Neural crest cell (in vitro differentiated cells): ENCODE results near the gene HOXA3. TPM values are rescaled to one million over a fixed set of nuclear protein-coding genes. Genes with fewer than 3 reads are reported as not detected.

ENCODE experiments used
- DNase-seq: peaks from one replicate; pipeline ENCODE4 v3.0.0; 2021; ENCODE audit warnings: low read depth, mixed read lengths, low spot score
- H3K27ac Mint-ChIP-seq: one replicate; pipeline ENCODE4 v1.8.0; 2021; ENCODE audit warnings: mild to moderate bottlenecking, mixed read lengths; ENCODE audit not compliant: unreplicated experiment
- H3K27me3 Mint-ChIP-seq: 2 replicates; pipeline ENCODE4 v1.8.0; 2021; ENCODE audit warnings: low read depth, mild to moderate bottlenecking, mixed read lengths
- H3K36me3 Mint-ChIP-seq: 2 replicates; pipeline ENCODE4 v1.8.0; 2021; ENCODE audit warnings: low read depth, mild to moderate bottlenecking, mixed read lengths
- H3K4me1 Mint-ChIP-seq: 2 replicates; pipeline ENCODE4 v1.8.0; 2021; ENCODE audit warnings: mixed read lengths
- H3K4me3 Mint-ChIP-seq: one replicate; pipeline ENCODE4 v1.8.0; 2021; ENCODE audit warnings: mild to moderate bottlenecking, mixed read lengths
- H3K9me3 Mint-ChIP-seq: 2 replicates; pipeline ENCODE4 v1.8.0; 2021; ENCODE audit warnings: mixed read lengths
- total RNA-seq: library from RNA; stranded (reverse); gene quantifications from 2 replicates; pipeline ENCODE4 v1.2.1, GENCODE V29; 2021
- TF ChIP-seq, protein P1 (sequence below): fragments of 200-600 bp; sonication (generic); conservative IDR thresholded peaks from 2 replicates; pipeline ENCODE4 v1.5.0; 2021; ENCODE audit warnings: antibody characterized with exemption, mild to moderate bottlenecking

HOXA3 gene
- total RNA-seq, 1 donor from 2014 or later, result 10.6 TPM

DNA sequence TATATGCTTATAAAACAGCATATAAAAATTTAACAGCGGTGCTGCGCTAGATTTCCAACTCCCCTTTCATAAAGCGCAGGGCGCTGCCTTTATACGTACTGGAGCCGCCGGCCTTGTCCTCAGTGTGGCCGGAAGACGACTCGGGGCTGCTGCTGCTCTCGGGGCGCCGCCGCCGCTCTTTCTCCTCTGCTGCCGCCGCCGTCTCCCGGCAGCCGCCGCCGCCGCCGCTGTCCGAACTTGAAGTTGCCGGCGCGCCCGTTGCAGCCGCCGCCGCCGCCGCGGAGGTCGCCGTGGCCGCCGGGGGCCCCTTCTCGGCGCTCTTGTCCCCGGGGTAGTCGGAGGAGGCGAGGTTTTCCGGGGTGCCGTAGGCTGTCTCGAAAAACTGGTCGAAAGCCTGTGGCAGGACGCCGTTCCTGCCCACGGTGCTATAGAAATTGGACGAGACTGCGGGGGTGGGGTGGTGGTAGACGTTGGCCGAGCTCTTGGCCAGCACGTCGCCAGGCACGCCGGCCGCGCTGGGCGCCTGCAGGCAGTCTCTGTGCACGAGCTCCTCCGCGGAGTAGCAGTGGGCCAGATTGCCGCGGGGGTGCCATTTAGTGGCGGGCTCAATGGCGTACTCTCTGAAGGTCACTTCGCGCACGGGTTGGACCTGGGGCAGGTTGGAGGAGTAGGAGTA, 32.1 kb upstream of the HOXA3 start:
- H3K9me3 Mint-ChIP-seq, result no peaks in the 10 kb centered on the region
- TF ChIP-seq, protein P1, sequence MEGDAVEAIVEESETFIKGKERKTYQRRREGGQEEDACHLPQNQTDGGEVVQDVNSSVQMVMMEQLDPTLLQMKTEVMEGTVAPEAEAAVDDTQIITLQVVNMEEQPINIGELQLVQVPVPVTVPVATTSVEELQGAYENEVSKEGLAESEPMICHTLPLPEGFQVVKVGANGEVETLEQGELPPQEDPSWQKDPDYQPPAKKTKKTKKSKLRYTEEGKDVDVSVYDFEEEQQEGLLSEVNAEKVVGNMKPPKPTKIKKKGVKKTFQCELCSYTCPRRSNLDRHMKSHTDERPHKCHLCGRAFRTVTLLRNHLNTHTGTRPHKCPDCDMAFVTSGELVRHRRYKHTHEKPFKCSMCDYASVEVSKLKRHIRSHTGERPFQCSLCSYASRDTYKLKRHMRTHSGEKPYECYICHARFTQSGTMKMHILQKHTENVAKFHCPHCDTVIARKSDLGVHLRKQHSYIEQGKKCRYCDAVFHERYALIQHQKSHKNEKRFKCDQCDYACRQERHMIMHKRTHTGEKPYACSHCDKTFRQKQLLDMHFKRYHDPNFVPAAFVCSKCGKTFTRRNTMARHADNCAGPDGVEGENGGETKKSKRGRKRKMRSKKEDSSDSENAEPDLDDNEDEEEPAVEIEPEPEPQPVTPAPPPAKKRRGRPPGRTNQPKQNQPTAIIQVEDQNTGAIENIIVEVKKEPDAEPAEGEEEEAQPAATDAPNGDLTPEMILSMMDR, result no peak
- H3K27me3 Mint-ChIP-seq, result peaks cover 100% of the 10 kb centered on the region
- no peak for DNase-seq
- H3K4me1 Mint-ChIP-seq, result peaks cover 10% of the 10 kb centered on the region
- H3K4me3 Mint-ChIP-seq, result peak overlapping the region; percentile 67
- H3K36me3 Mint-ChIP-seq, result peaks cover 5% of the 10 kb centered on the region
- H3K27ac Mint-ChIP-seq, result no peak overlapping the region

- H3K27me3 Mint-ChIP-seq, result peaks cover 100% of the 10 kb centered on the region
- H3K36me3 Mint-ChIP-seq, result peaks cover 5% of the 10 kb centered on the region
- TF ChIP-seq, protein P1, result no peak
- H3K9me3 Mint-ChIP-seq, result no peaks in the 10 kb centered on the region
- peaks cover 10% of the 10 kb centered on the region for H3K4me1 Mint-ChIP-seq
- peak overlapping the region; percentile 67 for H3K4me3 Mint-ChIP-seq
- H3K27ac Mint-ChIP-seq, result no peak overlapping the region
- no peak for DNase-seq
Measured at GRCh38 chr7:27183682-27184336, 31.4 kb upstream of the HOXA3 start.

GRCh38 chr7:27182861-27183681, 30.7 kb upstream of the HOXA3 start:
- Mint-ChIP-seq H3K36me3 (peaks cover 5% of the 10 kb centered on the region), H3K4me3 (peak overlapping the region; percentile 0), H3K4me1 (peaks cover 5% of the 10 kb centered on the region), H3K27ac (no peak overlapping the region), H3K27me3 (peaks cover 100% of the 10 kb centered on the region), H3K9me3 (no peaks in the 10 kb centered on the region)
- TF ChIP-seq, protein P1, result no peak
- no peak for DNase-seq

DNA sequence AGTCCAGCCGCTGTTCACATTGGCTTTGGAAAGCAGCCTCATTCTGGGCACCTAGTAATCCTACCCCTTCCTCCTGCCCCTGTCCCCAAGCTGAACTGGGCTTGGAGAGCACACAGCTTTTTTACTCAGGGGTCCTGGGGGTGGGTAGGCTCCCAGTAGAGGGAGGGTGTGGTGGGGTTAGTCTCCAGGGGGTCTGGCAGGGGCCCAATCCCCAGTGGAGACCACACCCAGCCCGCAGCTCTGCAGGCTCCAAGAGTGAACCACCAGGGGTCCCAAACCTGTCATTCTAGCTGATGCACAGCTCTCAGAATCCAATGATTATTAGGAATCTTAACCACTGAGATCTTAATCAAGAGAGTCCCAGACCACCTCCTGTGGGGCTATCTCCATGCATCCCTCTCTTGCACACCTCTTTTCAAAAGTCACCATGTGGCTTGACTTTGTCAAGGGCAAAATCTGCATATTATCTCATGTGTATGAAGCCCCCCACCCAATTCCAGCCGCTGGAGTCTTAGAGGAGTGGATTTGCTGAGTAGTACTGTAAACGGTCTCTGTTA, 30.0 kb upstream of the HOXA3 start:
- H3K4me3 Mint-ChIP-seq, result peak overlapping the region; percentile 0
- peaks cover 8% of the 10 kb centered on the region for H3K36me3 Mint-ChIP-seq
- H3K27ac Mint-ChIP-seq, result no peak overlapping the region

GRCh38 chr7:27181795-27182275, 29.5 kb upstream of the HOXA3 start:
- no peaks in the 10 kb centered on the region for H3K9me3 Mint-ChIP-seq
- no peak for DNase-seq
- TF ChIP-seq, protein P1, result no peak
- peaks cover 8% of the 10 kb centered on the region for H3K36me3 Mint-ChIP-seq
- no peak overlapping the region for H3K4me3 Mint-ChIP-seq
- H3K27me3 Mint-ChIP-seq, result peaks cover 100% of the 10 kb centered on the region
- peaks cover 5% of the 10 kb centered on the region for H3K4me1 Mint-ChIP-seq
- no peak overlapping the region for H3K27ac Mint-ChIP-seq

More for the DNA sequence above, 30.0 kb upstream of the HOXA3 start:
- peaks cover 5% of the 10 kb centered on the region for H3K4me1 Mint-ChIP-seq
- DNase-seq, result no peak
- H3K9me3 Mint-ChIP-seq, result no peaks in the 10 kb centered on the region
- TF ChIP-seq, protein P1, result no peak
- peaks cover 100% of the 10 kb centered on the region for H3K27me3 Mint-ChIP-seq
